RWPE1 (cell line): ENCODE results near the gene TBC1D14.

Source experiments
- CTCF ChIA-PET: fragments of 350-600 bp; sonication (Branson Sonifier 250); formaldehyde crosslinking; extraction: SDS; loops from one replicate; lab custom pipeline; 2021; lab: Yijun Ruan, JAX
- POLR2A ChIA-PET: fragments of 400-600 bp; formaldehyde crosslinking; extraction: SDS; loops from one replicate; lab custom pipeline; 2020; ENCODE audit warnings: antibody characterized with exemption; ENCODE audit not compliant: low non-redundant PET; lab: Yijun Ruan, JAX
- DNase-seq: peaks from one replicate; pipeline ENCODE4 v3.0.0; 2012; ENCODE audit warnings: low spot score
- H3K27ac ChIP-seq: fragments of 450-650 bp; 2 replicates; pipeline ENCODE4 v1.5.1; 2017
- CTCF ChIP-seq: fragments of 450-650 bp; conservative IDR thresholded peaks from 2 replicates; pipeline ENCODE4 v1.5.1; 2017; ENCODE audit warnings: low read depth, mild to moderate bottlenecking

The TBC1D14 gene

GRCh38 chr4:6983544-6984142 is 74.0 kb downstream of the TBC1D14 start:
- no peak for TF ChIP-seq CTCF
- CTCF ChIA-PET: interaction anchor here (2.4 kb wide), 1 partner anchor 9 kb away, joined by 8 read pairs; no protein-coding TSS in a partner anchor
- H3K27ac ChIP-seq: no peak overlapping the region
- DNase-seq: no peak
- POLR2A ChIA-PET: no interaction called here

GRCh38 chr4:6984612-6985425 is 75.2 kb downstream of the TBC1D14 start:
- ChIA-PET CTCF (interaction anchor here (0.8 kb wide), 1 partner anchor 10 kb away, joined by 3 read pairs; no protein-coding TSS in a partner anchor), POLR2A (no interaction called here)
- no peak for TF ChIP-seq CTCF
- H3K27ac ChIP-seq: no peak overlapping the region
- no peak for DNase-seq

- H3K27ac ChIP-seq: peak overlapping the region; percentile 96
- ChIA-PET CTCF (interaction anchor here (0.8 kb wide), 1 partner anchor 12 kb away, joined by 4 read pairs; no protein-coding TSS in a partner anchor), POLR2A (interaction anchor here (0.6 to 1.2 kb wide), 2 partner anchors 18 to 79 kb away, joined by 3 to 4 read pairs; no protein-coding TSS in a partner anchor)
- peak; percentile 21 for DNase-seq
- TF ChIP-seq CTCF: no peak
Measured at GRCh38 chr4:6986072-6986780, 76.6 kb downstream of the TBC1D14 start.

- ChIA-PET CTCF (interaction anchor here (0.8 to 1.4 kb wide), 2 partner anchors 13 kb away, joined by 4 to 7 read pairs; no protein-coding TSS in a partner anchor), POLR2A (interaction anchor here (0.5 to 1.2 kb wide), 4 partner anchors 18 to 79 kb away, joined by 3 to 4 read pairs (median 4); no protein-coding TSS in a partner anchor)
- DNase-seq: peak; percentile 89
- TF ChIP-seq CTCF: no peak
- peak overlapping the region; percentile 96 for H3K27ac ChIP-seq
Measured at GRCh38 chr4:6986781-6987587, 77.4 kb downstream of the TBC1D14 start.

GRCh38 chr4:6987588-6987961 is 77.9 kb downstream of the TBC1D14 start:
- H3K27ac ChIP-seq: peak overlapping the region; percentile 96
- peak; percentile 41 for DNase-seq
- TF ChIP-seq CTCF: no peak
- ChIA-PET POLR2A (interaction anchor here (0.5 to 0.8 kb wide), 2 partner anchors 51 to 78 kb away, joined by 3 to 4 read pairs; no protein-coding TSS in a partner anchor), CTCF (interaction anchor here (0.6 to 1.4 kb wide), 2 partner anchors 13 to 20 kb away, joined by 3 to 7 read pairs; no protein-coding TSS in a partner anchor)
